ENCODE results near the gene GRPEL1. TPM values are rescaled to one million over a fixed set of nuclear protein-coding genes. Genes with fewer than 3 reads are reported as not detected.

Gene GRPEL1
- total and polyA plus RNA-seq, 2 donors (not counting 1 experiment from before 2014, with no cell fraction given): 16.3 to 42.7 TPM

GRCh38 chr4:7043284-7044136 lies 24.4 kb downstream of the GRPEL1 start, which contains the start of gene TADA2B:
Gene TADA2B, plus strand, starts transcription at chr4:7043372. Its CDS starts 208 bp downstream, at chr4:7043580.
- peak; percentile 46 to 48 for DNase-seq (ENCODE audit: low read depth in 2 of 2)
- no peaks in the 10 kb centered on the region for H3K27me3 ChIP-seq (ENCODE audit: control insufficient read depth, insufficient read depth, low read length)
- peaks cover 44% of the 10 kb centered on the region for H3K79me2 ChIP-seq (ENCODE audit: control insufficient read depth, insufficient read depth, low read length)
- peaks cover 12% of the 10 kb centered on the region for H3K4me1 ChIP-seq (ENCODE audit: control insufficient read depth, extremely low read depth, insufficient read depth, low read length)
- H3K4me3 ChIP-seq (replicated peaks in 1 of 4; ENCODE audit: control extremely low read depth in 1 of 4, insufficient read depth in 1 of 4, low read depth in 3 of 4, low read length in 4 of 4): peak within 1 kb of the TSS; percentile 70 to 91 (median 88)
- no peak for TF ChIP-seq CTCF (conservative IDR thresholded peaks at IDR 0.05 in 1 of 2, IDR thresholded peaks at IDR 0.05 in 1 of 2; ENCODE audit: low read depth in 1 of 2, low read length in 2 of 2)
- no peak for TF ChIP-seq EZH2 (IDR thresholded peaks at IDR 0.05; ENCODE audit: low read length, missing control alignments)
- no peaks in the 10 kb centered on the region for H3K36me3 ChIP-seq (ENCODE audit: control insufficient read depth, insufficient read depth, low read length)
- H3K9me3 ChIP-seq (ENCODE audit: control insufficient read depth, insufficient read depth, low read depth, low read length): no peaks in the 10 kb centered on the region
- H3K27ac ChIP-seq (ENCODE audit: insufficient read depth, low read length): peak within 1 kb of the TSS; percentile 90
- peak within 1 kb of the TSS; percentile 93 for H3K4me2 ChIP-seq (ENCODE audit: extremely low read depth, insufficient read depth, low read length)
- peak within 1 kb of the TSS; percentile 90 for H3K9ac ChIP-seq (ENCODE audit: insufficient read depth, low read length)
- H4K20me1 ChIP-seq (ENCODE audit: control insufficient read depth, extremely low read depth, insufficient read depth, low read length): no peaks in the 10 kb centered on the region
- peak within 1 kb of the TSS; percentile 92 for H2AFZ ChIP-seq (ENCODE audit: low read length)

GRCh38 chr4:7042503-7043283 lies 25.2 kb downstream of the GRPEL1 start:
- Histone ChIP-seq H3K27me3 (ENCODE audit: control insufficient read depth, insufficient read depth, low read length) (no peaks in the 10 kb centered on the region), H3K36me3 (ENCODE audit: control insufficient read depth, insufficient read depth, low read length) (no peaks in the 10 kb centered on the region), H3K4me2 (ENCODE audit: extremely low read depth, insufficient read depth, low read length) (peak overlapping the region; percentile 93), H4K20me1 (ENCODE audit: control insufficient read depth, extremely low read depth, insufficient read depth, low read length) (no peaks in the 10 kb centered on the region), H3K27ac (ENCODE audit: insufficient read depth, low read length) (peak overlapping the region; percentile 90), H2AFZ (ENCODE audit: low read length) (peak overlapping the region; percentile 92), H3K4me3 (replicated peaks in 1 of 4; ENCODE audit: control extremely low read depth in 1 of 4, insufficient read depth in 1 of 4, low read depth in 3 of 4, low read length in 4 of 4) (peak overlapping the region; percentile 60 to 91 (median 73)), H3K4me1 (ENCODE audit: control insufficient read depth, extremely low read depth, insufficient read depth, low read length) (peaks cover 12% of the 10 kb centered on the region), H3K9me3 (ENCODE audit: control insufficient read depth, insufficient read depth, low read depth, low read length) (no peaks in the 10 kb centered on the region), H3K9ac (ENCODE audit: insufficient read depth, low read length) (peak overlapping the region; percentile 85), H3K79me2 (ENCODE audit: control insufficient read depth, insufficient read depth, low read length) (peaks cover 41% of the 10 kb centered on the region)
- peak; percentile 97 for DNase-seq (ENCODE audit: low read depth in 2 of 2)
- TF ChIP-seq CTCF (conservative IDR thresholded peaks at IDR 0.05 in 1 of 2, IDR thresholded peaks at IDR 0.05 in 1 of 2; ENCODE audit: low read depth in 1 of 2, low read length in 2 of 2) (peak in 1 of 2 donors; percentile 5), EZH2 (IDR thresholded peaks at IDR 0.05; ENCODE audit: low read length, missing control alignments) (no peak)

All from fibroblast of lung (primary cell).